Subcutaneous abdominal adipose tissue (tissue), 5 donors: ENCODE measurements around the gene PPP1R2C.

ENCODE experiments used
- H3K27ac ChIP-seq: one replicate; pipeline ENCODE4 v1.7.0; 2013; ENCODE audit warnings: low read depth, mild to moderate bottlenecking, inconsistent platforms, low read length, moderate library complexity
- H3K27me3 ChIP-seq, 5 donors: one replicate each; pipeline ENCODE4 v1.7.0; 2013; ENCODE audit warnings: low read length in 5 of 5, inconsistent platforms in 1 of 5; ENCODE audit not compliant: control insufficient read depth in 5 of 5, insufficient read depth in 4 of 5
- H3K36me3 ChIP-seq, 5 donors: one replicate each; pipeline ENCODE4 v1.7.0; 2013; ENCODE audit warnings: low read length in 5 of 5; ENCODE audit not compliant: control insufficient read depth in 5 of 5, insufficient read depth in 5 of 5
- H3K4me1 ChIP-seq, 5 donors: one replicate each; pipeline ENCODE4 v1.7.0; 2013; ENCODE audit warnings: low read length in 5 of 5, mild to moderate bottlenecking in 3 of 5, moderate library complexity in 1 of 5; ENCODE audit not compliant: control insufficient read depth in 5 of 5, insufficient read depth in 5 of 5
- H3K4me3 ChIP-seq, 5 donors: one replicate each; pipeline ENCODE4 v1.7.0; 2013; ENCODE audit warnings: low read length in 5 of 5, low read depth in 1 of 5
- H3K9ac ChIP-seq, 5 donors: one replicate each; pipeline ENCODE4 v1.7.0; 2013; ENCODE audit warnings: low read length in 5 of 5, mild to moderate bottlenecking in 4 of 5, moderate library complexity in 3 of 5
- H3K9me3 ChIP-seq, 5 donors: one replicate each; pipeline ENCODE4 v1.7.0; 2013; ENCODE audit warnings: low read length in 5 of 5; ENCODE audit not compliant: control insufficient read depth in 5 of 5
- donor health status: healthy.
- donor health status: healthy.
- donor health status: healthy.
- donor health status: healthy.
- donor health status: healthy.

Gene PPP1R2C

DNA sequence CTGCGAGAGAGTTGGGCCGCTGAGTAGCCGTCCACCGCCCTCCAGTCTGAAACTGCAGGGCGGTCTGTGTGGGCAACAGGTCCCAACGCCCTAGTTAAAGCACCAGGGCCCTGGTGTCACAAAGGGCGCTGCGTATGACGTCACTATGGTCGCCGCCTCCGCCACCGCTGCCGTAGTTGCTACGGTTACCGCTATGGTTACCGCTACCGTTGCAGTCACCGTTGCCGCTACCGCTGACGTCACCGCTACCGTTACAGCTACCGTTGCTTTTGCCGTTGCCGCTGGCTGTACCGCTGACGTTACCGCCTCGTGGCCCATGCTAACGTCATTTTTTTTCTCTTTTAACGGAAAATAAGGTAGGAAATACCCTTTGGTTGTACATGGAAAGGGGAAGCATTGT lies at the start of gene PPP1R2C:
PPP1R2C (minus strand) TSS at position 68 of the 400 bp plus-strand sequence. CDS start 84 bp downstream, outside the sequence.
- Histone ChIP-seq H3K27ac (no peak within 1 kb of the TSS), H3K9me3 (peaks cover 0 to 7% (median 6%) of the 10 kb centered on the region in 5 donors), H3K4me1 (no peaks in the 10 kb centered on the region), H3K27me3 (peaks cover 0 to 14% (median 6%) of the 10 kb centered on the region in 5 donors), H3K9ac (no peak within 1 kb of the TSS), H3K4me3 (no peak within 1 kb of the TSS), H3K36me3 (no peaks in the 10 kb centered on the region)

DNA sequence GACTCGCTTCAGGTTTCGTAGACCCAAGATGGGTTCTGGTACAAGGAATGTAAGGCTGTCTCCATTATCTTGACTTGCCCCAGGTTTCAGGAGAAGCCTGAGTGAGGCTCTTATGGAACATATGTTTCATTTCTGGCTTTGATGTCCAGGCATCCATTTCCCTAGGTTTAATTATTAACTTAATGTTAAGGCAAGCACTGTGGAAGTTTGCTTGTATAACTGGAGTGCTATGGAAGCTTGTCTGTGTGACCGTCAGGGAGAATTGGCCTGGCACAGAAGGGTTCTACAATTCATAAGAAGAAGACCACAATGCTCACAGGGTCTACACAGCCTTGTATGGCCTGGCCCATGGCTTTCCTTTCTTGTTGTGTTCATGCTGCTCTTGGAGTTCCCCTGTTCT lies 47.2 kb upstream of the PPP1R2C start:
- no peak overlapping the region for H3K9ac ChIP-seq
- no peak overlapping the region for H3K4me3 ChIP-seq
- peaks cover 0 to 9% (median 3%) of the 10 kb centered on the region in 5 donors for H3K9me3 ChIP-seq
- no peaks in the 10 kb centered on the region for H3K36me3 ChIP-seq
- H3K27ac ChIP-seq: no peak overlapping the region
- H3K4me1 ChIP-seq: no peaks in the 10 kb centered on the region
- H3K27me3 ChIP-seq: peaks cover 0 to 5% (median 0%) of the 10 kb centered on the region in 5 donors

DNA sequence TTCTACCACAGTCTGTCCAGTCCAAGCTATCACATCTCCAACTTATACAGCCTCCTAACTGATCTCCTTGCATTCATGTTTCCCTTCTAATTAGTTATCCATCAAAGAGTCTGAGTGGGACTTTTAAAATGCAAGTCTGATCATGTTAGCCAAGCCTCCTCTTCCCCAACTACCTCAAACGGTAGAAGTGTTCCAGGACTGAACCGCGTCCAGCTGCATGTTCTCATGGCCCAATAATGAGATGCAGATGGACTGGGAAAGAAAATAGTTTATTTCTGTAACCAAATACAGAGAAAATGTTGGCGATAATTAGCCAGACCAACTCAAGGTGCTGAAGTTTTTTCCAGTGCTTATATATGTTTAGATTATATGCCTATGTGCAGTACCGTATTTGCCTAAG lies 46.6 kb upstream of the PPP1R2C start:
- peaks cover 0 to 9% (median under 1%) of the 10 kb centered on the region in 5 donors for H3K9me3 ChIP-seq
- H3K36me3 ChIP-seq: no peaks in the 10 kb centered on the region
- no peaks in the 10 kb centered on the region for H3K4me1 ChIP-seq
- no peak overlapping the region for H3K27ac ChIP-seq
- no peak overlapping the region for H3K9ac ChIP-seq
- no peak overlapping the region for H3K4me3 ChIP-seq
- H3K27me3 ChIP-seq: peaks cover 0 to 5% (median 0%) of the 10 kb centered on the region in 5 donors

DNA sequence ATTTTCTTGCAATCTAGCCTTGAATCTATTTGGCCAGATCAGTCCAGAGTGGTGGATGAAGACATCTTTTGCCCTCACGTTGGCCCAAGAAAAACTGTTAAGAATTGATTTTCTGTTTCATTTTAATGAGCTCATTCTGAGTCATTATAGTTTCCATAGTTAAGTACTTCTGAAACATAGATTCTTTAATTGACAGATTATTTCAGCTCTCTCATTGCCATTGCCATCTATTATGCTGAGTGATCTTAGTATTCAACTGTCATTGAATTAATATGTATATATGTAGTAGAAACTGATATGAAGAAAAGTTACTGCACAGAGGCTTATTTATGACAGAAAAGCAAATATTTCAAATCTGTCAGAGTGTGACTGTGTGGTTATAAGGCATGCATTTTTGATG lies 45.5 kb upstream of the PPP1R2C start:
- H3K9me3 ChIP-seq: peaks cover 0 to 10% (median 4%) of the 10 kb centered on the region in 5 donors
- no peak overlapping the region for H3K4me3 ChIP-seq
- H3K27ac ChIP-seq: no peak overlapping the region
- H3K9ac ChIP-seq: no peak overlapping the region
- no peaks in the 10 kb centered on the region for H3K4me1 ChIP-seq
- no peaks in the 10 kb centered on the region for H3K36me3 ChIP-seq
- H3K27me3 ChIP-seq: peaks cover 0 to 6% (median 0%) of the 10 kb centered on the region in 5 donors

DNA sequence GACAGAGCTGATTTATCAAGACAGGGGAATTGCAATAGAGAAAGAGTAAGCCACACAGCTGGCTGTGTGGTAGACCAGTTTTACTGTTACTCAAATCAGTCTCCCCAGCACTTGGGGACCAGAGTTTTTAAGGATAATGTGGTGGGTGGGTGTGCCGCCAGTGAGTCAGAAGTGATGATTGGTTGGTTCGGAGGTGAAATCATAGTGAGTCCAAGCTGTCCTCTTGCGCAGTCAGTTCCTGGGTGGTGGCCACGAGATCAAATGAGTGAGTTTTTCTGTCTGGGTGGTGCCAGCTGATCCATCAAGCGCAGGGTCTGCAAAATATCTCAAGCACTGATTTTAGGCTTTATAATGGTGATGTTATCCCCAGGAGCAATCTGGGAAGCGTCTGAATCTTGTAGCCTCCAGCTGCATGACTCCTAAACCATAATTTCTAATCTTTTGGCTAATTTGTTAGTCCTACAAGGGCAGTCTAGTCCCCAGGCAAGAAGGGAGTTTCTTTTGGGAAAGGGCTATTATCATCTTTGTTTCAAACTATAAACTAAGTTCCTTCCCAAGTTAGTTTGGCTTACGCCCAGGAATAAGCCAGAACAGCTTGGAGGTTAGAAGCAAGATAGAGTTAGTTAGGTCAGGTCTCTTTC lies 44.0 kb upstream of the PPP1R2C start:
- no peaks in the 10 kb centered on the region for H3K4me1 ChIP-seq
- H3K27ac ChIP-seq: no peak overlapping the region
- H3K4me3 ChIP-seq: no peak overlapping the region
- H3K27me3 ChIP-seq: peaks cover 0 to 7% (median 0%) of the 10 kb centered on the region in 5 donors
- H3K9me3 ChIP-seq: peaks cover 0 to 15% (median 9%) of the 10 kb centered on the region in 5 donors
- H3K36me3 ChIP-seq: no peaks in the 10 kb centered on the region
- no peak overlapping the region for H3K9ac ChIP-seq

DNA sequence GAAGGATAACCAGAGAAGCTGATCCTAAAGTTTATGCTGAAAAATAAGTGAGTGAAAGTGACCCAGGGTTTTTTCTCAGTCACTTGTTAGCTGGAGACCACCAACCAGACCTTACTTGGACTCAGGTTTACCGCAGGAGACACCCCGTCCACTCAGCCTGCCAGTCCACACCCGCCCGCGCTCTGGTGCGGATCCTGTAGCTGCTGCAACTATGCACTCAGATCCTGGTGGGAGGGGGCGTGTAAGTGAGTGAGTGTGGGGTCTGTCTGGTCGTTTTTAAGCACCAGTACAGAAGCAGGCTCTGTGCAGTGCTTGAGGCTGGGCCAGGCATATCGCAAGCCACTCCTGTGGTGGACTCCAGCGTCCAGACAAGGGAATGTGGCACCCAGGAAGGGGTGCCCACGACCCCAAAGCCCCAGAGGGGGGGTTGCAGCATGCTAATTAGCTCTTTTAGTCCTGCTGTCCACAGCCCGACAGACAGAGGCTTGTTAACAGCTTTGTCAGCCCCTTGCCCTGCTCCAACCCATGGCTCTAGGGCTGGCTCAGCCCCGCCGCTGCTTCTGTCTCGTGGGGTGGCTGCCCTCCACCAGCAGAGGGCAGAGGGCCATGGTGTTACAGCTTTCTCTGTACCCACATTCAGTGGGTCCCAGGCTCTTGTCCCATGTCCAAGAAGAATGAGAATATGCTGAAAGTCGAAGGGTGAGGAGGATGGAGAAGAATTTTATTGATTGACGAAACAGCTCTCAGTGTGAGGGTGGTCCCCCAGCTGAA lies 40.4 kb upstream of the PPP1R2C start:
- no peak overlapping the region for H3K9ac ChIP-seq
- H3K27me3 ChIP-seq: peaks cover 0 to 7% (median 0%) of the 10 kb centered on the region in 5 donors
- no peak overlapping the region for H3K4me3 ChIP-seq
- H3K27ac ChIP-seq: no peak overlapping the region
- no peaks in the 10 kb centered on the region for H3K4me1 ChIP-seq
- H3K36me3 ChIP-seq: no peaks in the 10 kb centered on the region
- H3K9me3 ChIP-seq: peaks cover 0 to 22% (median 9%) of the 10 kb centered on the region in 5 donors

DNA sequence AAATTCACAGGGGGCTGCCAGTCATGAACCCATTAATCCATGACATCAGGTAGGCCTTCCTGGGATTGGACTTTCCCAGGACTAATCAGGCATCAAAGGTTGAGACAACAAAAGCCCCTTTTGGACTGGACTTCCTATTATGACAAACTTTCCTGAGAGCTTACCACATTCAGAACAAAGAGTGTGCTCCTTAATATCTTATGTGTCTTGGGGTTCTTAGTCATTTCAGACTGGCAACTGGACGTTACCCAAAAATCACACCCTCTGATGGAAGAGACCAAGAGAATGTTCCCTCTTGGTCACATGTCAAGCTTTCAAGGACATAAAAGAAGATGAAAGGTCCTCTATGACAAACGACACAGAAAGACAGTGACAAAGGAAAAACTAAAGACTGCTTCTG lies 31.6 kb upstream of the PPP1R2C start:
- H3K9ac ChIP-seq: no peak overlapping the region
- H3K4me3 ChIP-seq: no peak overlapping the region
- H3K36me3 ChIP-seq: no peaks in the 10 kb centered on the region
- H3K4me1 ChIP-seq: no peaks in the 10 kb centered on the region
- H3K9me3 ChIP-seq: peaks cover 0 to 2% (median 0%) of the 10 kb centered on the region in 5 donors
- H3K27me3 ChIP-seq: peaks cover 0 to 4% (median 0%) of the 10 kb centered on the region in 5 donors
- no peak overlapping the region for H3K27ac ChIP-seq

DNA sequence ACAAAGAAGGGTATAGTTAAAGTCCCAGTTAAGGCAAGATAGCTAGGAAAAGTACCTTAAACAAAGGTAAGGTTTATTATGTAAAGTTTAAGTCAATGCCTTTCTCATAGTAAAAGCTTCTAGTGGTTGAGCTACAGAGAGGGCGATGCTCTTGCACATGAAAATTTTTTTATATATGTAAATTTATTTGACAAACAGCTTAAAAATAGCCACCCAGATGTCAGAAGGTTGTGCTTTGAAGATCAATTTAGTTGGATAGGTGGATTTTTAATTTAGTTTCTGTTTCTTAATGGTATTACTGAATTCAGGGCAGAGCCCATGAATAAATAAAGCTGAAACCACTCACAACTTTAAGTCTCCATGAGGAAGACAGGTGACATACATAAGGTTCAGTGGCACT lies 29.4 kb upstream of the PPP1R2C start:
- Histone ChIP-seq H3K9me3 (no peaks in the 10 kb centered on the region), H3K36me3 (no peaks in the 10 kb centered on the region), H3K27ac (no peak overlapping the region), H3K27me3 (peaks cover 0 to 5% (median 0%) of the 10 kb centered on the region in 5 donors), H3K9ac (no peak overlapping the region), H3K4me3 (no peak overlapping the region), H3K4me1 (no peaks in the 10 kb centered on the region)

DNA sequence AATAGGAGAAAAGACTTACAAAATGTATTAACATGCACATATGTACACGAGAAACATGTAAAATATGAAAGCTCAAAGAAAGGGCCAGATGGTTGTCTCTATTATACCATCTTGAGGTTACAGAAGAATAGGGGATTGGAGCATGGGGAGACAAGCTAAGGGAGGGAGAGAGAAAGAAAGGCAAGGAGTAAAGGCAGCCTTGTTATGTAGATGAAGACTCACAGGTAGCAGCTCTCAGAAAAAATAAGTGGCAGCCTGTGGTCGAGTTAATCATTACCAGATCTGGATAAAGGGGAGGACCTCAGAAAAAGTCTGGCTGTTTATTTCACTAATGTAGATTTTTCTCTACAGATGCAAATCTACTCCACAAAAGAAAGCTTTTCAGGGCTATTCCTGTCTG lies 26.6 kb upstream of the PPP1R2C start:
- Histone ChIP-seq H3K9me3 (peaks cover 0 to 3% (median 1%) of the 10 kb centered on the region in 5 donors), H3K36me3 (no peaks in the 10 kb centered on the region), H3K4me1 (no peaks in the 10 kb centered on the region)

DNA sequence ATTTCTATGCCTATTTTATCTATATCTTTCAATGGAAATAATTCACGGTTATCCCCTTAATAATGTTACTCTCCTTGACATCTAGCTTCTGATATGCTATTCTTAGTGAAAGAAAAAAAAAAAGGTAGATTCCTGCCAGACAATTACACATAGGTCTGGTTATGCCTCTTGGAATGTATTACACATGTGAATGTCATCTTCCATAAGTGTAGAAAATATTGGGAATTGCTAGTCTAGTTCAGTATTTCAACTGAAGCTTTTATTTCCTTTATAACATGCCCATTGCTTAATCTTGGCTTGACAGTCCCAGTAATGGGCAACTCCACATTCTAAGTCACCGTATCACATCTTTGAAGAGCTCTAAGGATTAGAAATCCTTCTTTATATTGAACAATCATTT lies 25.4 kb upstream of the PPP1R2C start:
- Histone ChIP-seq H3K9me3 (peaks cover 0 to 7% (median 5%) of the 10 kb centered on the region in 5 donors), H3K36me3 (no peaks in the 10 kb centered on the region), H3K9ac (no peak overlapping the region), H3K4me3 (no peak overlapping the region), H3K27ac (no peak overlapping the region), H3K4me1 (no peaks in the 10 kb centered on the region), H3K27me3 (peaks cover 0 to 5% (median 0%) of the 10 kb centered on the region in 5 donors)

More for the DNA sequence above, 26.6 kb upstream of the PPP1R2C start:
- no peak overlapping the region for H3K4me3 ChIP-seq
- no peak overlapping the region for H3K9ac ChIP-seq
- peaks cover 0 to 5% (median 0%) of the 10 kb centered on the region in 5 donors for H3K27me3 ChIP-seq
- no peak overlapping the region for H3K27ac ChIP-seq
